Activated CD4-positive, alpha-beta T cell treated with anti-CD3 and anti-CD28 coated beads, Interleukin-2, Interleukin-6, amounts not matched to agents 100 ng/mL and 50 ng/mL, durations not matched to agents 16 hours and 8 hours (primary cell): Measurements from ENCODE around the gene PAM.
"Not testable (repeated sequence)": the region's sequence is repeated elsewhere in the genome, so short reads cannot be mapped to it uniquely, and the experiment has no call there.

Experiments
- DNase-seq: peaks from one replicate; pipeline ENCODE4 v3.0.0-alpha.2; 2020

PAM gene

DNA sequence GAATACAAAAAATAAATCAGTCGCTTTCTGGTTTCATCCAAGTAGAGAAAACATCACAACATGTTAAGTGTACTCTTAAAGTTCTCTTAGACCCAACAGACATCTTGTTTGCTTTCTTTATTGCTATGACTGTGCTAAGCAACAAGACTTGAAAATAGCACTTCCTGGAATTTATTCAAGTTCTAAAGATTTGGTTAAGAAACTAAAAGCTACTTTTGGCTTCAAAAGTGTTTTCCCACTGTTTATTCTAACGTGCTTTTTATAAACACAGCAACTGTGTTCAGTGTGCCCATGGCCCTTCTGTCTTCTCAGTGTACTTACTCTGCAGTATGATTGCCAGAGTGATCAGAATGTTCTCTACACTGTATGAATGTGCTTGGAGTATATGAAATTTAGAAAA is 255.1 kb downstream of the PAM start:
- DNase-seq = no peak

DNA sequence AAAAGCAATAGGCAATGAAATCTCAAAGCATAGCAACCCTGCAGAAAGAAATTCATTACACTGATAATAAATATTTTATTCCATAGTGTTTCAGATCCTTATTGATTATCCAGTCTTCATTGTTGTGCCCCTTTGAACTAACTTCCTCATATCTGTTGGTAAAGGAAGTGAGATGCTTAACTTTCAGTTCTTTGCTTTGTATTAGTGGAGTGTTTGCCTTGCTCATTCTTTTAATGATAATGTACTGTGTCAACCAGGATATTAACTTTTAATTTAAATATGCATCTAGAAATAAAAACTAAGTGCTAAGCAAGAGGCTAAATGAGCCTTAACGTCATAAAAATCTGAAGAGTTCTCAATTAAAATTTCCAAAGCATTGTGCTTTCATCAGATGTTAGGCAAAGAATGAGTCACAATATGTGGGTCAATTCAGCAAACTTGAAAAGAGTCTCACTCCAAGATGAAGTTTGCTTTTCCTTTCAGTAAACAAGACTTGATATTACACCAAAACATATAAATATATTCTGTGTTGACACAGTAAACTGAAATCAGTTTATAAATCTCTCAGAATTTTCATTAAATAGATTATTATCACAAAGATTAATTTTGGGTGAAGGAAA is 258.9 kb downstream of the PAM start:
- DNase-seq = no peak

DNA sequence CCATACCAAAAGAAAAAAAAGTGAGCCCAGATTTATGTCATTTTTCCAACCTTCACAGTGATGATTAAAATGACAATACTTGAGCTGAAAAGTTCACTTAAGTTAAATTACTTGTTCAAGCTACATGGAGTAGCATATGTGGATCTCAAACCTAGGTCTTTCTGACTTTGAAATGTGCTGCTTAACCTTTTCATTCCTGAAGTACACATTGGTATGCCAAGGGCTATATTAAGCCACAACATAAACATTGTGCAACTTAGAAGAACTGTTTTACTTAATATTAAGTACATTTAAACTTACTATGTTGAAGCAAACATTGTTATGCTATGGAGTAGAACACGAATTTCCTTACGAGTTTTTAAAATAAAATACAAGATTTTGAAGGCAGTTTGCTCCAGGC is 259.9 kb downstream of the PAM start:
- no peak for DNase-seq

DNA sequence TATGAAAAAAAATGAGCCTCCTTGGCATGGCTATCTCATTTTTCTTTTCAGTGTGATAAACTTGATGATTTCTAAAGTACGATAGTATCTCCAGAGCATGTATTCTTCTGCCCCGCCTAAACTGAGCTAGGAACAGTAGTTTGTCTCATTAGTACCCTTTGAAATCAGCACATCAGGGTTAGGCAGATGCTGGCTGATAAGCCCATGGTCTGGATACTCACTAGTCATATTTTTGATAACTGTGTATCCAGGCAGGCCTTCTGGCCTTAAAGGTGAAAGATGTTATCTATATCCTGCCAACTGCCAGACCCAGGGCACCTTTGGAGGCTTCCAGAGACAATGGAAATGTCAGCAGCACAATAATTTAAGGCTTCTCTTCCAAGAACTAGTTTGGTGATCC is 261.1 kb downstream of the PAM start:
- no peak for DNase-seq

GRCh38 chr5:103019804-103020203 is 264.7 kb downstream of the PAM start:
- DNase-seq = no peak

DNA sequence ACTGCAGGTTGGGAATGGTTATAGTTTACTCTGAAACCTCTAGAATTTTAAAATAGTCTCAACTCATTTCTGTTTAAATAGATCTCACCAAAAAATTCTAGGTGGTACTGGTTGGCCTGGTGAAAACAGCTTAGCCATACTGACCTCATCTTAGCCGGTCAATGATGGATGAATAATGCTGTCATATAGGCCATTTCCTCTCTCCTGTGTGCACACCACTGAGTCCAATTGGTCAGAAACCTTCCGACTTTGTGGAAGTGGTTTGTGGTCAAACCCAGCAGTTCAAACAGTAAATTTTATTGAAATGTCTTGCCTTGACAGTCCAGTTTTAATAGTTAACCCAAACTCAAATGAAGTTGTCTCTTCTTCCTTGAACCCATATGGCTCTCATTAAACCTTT is 266.2 kb downstream of the PAM start:
- peak; percentile 10 for DNase-seq

GRCh38 chr5:103027267-103027666 is 272.2 kb downstream of the PAM start:
- no peak for DNase-seq

DNA sequence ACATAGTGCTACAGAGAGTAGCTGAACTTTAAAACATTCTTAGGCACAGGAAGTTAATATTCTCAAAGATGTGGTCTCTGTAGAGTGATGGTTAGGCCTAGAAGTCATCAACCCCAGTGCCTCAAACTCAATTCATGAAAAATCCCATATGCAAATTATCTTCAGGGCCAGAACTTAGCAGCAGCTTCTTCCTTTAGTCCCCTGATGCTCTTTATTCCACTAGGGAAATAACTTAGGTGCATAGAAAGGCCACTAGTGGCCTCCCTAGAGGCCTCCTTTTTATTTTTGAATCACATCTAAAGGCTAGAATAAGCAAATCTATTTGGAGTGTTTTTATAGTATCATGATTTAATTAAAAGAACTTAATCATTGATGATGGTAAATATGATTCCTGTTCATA is 276.5 kb downstream of the PAM start:
- DNase-seq = no peak

DNA sequence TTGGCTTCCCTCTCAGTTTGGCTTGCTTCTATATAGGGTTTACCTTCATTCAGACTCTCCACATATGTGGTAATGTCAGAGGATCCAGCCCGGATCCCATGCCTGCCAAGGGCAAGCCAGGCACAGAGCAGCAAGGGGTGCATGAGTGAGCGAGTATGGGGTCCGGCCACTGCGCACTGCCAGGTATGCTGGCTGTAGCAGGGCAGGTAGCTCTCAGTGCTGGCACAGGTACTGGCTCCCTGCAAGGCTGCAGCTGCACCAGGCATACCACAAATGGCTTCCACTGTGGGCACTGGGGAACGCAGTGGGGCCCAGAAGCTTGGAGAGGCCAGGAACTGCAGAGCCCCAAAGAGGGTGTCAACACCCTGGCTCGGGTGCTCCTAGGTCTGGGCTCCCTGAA is 278.6 kb downstream of the PAM start:
- no peak for DNase-seq

DNA sequence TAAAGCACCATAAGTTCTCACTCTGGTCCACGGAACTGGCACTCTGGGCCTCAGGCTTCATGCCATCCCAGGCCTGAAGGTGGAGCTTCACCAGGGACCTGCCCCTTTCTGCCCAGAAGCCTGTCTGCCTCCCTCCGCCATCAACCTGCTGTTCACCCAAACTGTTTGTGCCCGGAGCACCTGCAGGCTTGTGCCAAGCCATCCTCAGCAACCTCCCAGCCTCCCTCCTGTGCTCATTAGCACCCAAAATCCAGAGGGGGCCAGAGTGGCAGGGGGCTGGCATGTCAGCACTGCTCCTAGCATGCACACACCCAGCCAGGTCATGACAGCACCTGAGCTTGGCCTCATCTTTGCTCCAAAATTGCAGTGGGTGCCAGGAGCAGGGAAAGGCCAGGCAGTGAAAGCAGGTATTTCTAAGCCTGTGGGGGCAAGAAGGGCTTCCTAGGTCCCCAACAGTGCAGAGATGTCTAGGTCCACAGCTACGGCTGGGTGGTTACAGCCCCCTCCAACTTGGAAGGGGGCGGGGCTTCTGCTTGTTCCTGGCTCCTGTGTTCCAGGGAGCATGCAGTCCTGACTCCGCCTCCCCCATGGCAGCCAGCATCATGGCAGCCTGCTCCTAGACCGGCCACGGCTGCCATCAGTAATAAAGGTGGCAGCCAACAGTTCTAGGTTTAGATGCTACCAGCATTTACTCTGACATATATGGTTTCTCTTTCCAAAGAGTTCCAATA is 279.7 kb downstream of the PAM start:
- DNase-seq = no peak

- DNase-seq = no peak
These were observed 280.6 kb downstream of the PAM start for GRCh38 chr5:103035701-103036100.

DNA sequence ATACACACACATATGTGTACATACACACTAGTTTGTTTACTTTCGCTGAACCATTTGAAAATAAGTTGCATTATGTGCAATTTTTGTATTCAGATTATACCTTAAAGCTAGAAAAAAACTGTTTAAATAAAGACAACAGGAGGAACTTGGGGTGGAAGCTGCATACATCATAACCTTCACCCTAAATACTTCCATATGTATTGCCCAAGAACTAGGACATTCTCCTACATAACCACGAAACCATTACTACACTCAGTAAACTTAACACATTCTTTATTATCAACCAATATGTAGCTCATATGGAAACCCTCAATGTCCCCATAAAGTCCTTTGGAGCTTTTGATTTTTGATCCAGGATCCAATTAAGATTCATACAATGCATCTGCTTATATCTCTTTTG is 281.5 kb downstream of the PAM start:
- no peak for DNase-seq

DNA sequence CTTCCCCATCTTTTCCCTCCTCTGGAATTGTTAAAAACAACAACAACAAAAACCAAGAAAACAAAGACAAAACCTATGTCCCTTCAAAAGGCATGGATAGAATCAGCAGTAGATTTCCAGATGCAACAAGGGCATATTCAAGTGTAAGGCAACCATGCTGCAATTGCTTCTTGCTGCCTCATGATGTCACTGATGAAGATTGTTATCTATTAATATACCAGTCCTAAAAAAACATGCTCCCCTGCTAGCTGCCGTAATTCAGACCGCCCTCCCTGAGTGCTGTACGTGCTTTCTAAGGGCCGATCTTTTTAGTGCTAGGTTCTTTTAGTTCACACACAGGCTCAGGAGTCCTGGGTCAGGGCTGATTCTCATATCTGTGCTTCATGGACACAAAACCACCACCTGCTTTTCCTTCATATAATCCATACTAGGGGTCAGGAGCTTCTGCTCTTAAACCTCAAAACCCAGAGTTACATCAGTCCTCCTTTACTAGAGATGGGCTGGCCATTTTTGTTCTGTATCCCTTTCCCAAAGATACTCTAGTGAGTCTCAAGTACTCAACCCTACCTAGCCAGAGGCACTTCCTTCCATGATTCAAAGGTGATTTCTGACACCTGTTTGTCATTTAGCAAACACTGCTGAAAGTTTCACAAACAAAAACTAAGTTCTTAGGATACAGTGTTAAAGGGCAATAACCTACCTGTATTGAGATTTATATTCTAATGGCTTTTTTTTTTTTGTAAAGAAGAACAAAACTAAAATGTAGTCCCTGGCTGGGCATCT is 282.8 kb downstream of the PAM start:
- DNase-seq = no peak

DNA sequence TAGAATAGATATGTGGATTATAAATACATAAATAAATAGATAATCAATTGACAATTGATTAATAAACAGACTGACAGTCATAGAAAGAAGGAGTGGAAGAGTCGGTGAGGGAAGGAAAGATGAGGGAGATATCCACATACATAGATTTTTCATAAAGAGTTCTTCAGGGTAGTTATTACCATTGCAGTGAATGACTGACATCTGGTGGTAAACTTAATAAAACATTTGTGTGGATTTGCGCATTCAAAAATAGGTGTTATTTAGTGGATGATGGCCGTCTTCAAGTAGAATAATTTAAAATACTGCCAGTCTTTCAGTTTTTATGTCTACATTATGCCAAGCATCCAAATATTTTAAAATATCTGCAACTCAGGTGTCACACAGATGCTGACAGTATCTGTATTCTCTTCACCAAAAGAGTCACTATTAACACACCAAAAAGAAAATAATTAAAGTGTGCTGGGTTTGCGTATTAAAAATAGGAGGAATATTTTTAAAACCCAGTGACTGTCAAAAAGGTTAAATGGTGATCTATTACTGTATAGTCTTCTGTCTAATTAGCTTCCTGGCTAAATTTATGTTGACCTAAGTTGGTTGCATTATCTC is 286.1 kb downstream of the PAM start:
- DNase-seq = peak; percentile 16

- not testable (repeated sequence) for DNase-seq
These were observed 291.6 kb downstream of the PAM start for GRCh38 chr5:103046706-103047105.

DNA sequence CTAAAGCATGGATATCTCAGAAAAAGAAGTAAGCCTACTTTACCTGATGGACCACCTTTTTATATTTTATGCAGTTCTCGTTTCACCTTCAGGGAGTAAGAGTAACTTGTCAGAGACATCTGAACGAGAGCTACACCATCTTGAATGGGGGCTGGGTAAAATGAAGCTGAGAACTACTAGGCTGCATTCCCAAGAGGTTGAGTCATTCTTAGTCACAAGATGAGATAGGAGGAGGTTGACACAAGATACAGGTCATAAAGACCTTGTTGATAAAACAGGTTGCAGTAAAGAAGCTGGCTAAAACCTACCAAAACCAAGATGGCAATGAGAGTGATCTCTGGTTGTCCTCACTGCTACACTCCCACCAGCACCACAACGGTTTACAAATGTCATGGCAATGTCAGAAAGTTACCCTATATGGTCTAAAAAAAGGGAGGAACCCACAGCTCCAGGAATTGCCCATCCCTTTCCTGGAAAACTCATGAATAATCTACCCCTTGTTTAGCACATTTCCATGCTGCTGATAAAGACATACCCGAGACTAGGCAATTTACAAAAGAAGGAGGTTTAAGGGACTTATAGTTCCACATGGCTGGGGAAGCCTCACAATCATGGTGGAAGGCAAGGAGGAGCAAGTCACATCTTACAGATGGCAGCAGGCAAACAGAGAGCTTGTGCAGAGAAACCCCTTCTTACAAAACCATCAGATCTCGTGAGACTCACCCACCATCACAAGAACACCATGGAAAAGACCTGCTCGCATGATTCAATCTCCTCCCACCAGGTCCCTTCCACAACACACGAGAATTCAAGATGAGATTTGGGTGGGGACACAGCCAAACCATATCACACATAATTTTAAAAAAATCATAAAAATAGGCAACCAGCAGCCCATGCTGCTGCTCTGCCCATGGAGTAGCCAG is 302.4 kb downstream of the PAM start:
- DNase-seq = no peak

DNA sequence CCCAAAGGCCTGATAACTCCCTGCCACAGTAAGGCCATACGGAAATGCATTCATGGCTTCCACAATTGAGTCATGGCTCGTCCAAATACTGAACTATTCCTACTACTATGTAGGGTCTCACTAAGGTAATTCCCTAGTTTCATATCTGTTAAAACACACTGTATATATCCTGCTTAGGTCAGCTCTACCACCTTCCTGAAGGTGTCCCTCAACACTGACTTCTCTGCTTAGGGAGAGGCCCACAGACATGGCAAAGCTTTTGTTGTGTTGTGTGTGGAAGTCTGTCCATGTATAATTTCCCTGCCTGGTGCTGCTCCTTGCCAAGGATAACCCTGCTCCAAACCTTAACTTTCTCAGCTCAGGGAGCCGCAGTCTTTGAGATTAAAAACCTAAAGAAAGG is 304.4 kb downstream of the PAM start:
- no peak for DNase-seq

DNA sequence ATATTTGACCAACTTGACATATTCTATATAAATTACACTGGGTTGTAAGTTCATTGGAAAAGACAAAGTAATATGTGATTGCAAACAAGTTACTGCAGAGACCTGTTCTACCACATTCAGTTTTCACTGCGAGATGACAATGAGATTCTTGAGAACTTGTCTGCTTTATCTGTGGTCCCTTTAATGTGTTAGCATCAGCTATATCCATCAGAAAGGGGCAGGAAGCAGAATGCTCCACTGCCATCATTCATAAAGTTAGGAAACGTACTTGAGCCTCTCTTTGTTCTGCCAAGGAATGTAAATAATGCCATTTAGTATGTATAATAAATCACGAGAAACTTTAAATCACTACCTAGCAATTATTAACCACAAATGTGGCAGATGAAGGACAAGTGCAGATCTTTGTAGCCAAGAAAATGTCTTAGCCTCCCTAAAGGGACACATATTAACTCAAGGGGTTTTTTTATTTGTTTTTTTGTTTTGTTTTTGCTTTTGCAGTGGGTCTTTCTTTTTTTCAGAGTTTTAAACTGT is 305.4 kb downstream of the PAM start:
- no peak for DNase-seq

DNA sequence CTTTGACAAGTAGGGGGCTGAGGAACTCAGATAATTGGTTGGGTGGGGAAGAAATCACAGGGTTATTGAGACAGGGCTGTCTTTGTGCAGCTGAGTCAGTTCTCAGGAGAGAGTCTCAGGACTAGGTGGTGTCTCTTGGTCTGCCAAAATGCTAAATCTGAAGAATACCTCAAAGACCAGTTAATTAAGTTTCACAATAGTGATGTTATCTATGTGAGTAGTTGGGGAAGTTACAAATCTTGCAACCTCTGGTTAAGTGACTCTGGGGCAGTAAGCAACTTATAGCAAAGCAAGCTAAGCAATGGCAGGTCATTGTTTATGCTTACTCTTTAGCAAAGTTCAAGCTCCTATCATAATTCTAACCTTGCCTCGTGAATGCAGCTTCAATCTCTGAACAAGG is 311.2 kb downstream of the PAM start:
- no peak for DNase-seq

GRCh38 chr5:103073500-103073899 is 318.4 kb downstream of the PAM start:
- not testable (repeated sequence) for DNase-seq

DNA sequence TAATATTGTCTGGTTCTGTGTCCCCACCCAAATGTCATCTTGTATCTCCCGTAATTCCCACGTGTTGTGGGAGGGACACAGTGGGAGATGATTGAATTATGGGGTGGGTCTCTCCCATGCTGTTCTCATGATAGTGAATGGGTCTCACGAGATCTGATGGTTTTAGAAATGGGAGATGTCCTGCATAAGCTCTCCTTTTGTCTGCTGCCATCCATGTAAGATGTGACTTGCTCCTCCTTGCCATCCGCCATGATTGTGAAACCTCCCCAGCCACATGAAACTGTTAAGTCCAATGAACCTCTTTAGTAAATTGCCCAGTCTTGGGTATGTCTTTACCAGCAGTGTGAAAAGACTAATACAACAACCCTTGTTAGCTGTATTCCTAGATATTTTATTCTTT is 320.3 kb downstream of the PAM start:
- no peak for DNase-seq
